Astrocyte (in vitro differentiated cells and primary cell): ENCODE results near the gene VCAM1. TPM values are rescaled to one million over a fixed set of nuclear protein-coding genes. Genes with fewer than 3 reads are reported as not detected.

ENCODE experiments used
- DNase-seq: peaks from one replicate; pipeline ENCODE4 v3.0.0-alpha.2; 2010; ENCODE audit warnings: low read depth
- FAIRE-seq: peaks from 2 replicates; lab custom pipeline; 2011; peaks lifted over from hg19 to GRCh38; lab: Jason Lieb, UNC
- H2AFZ ChIP-seq: 2 replicates; pipeline ENCODE4 v1.6.0; 2012; ENCODE audit warnings: low read depth, low read length, inconsistent platforms
- H3K27ac ChIP-seq: 2 replicates; pipeline ENCODE4 v1.5.1; 2011; ENCODE audit warnings: low read depth, low read length, inconsistent platforms
- H3K27me3 ChIP-seq: 2 replicates; pipeline ENCODE4 v1.6.0; 2011; ENCODE audit warnings: low read length, inconsistent platforms; ENCODE audit not compliant: insufficient read depth
- H3K36me3 ChIP-seq: 2 replicates; pipeline ENCODE4 v1.5.1; 2011; ENCODE audit warnings: low read length, inconsistent platforms; ENCODE audit not compliant: insufficient read depth
- H3K4me1 ChIP-seq: 2 replicates; pipeline ENCODE4 v1.5.1; 2011; ENCODE audit warnings: low read length, inconsistent platforms; ENCODE audit not compliant: insufficient read depth
- H3K4me2 ChIP-seq: 2 replicates; pipeline ENCODE4 v1.6.0; 2012; ENCODE audit warnings: low read length, inconsistent platforms
- H3K4me3 ChIP-seq: 2 replicates; pipeline ENCODE4 v1.5.1; 2011; ENCODE audit warnings: low read depth, mild to moderate bottlenecking, low read length, inconsistent platforms; ENCODE audit not compliant: insufficient read depth
- H3K79me2 ChIP-seq: 2 replicates; pipeline ENCODE4 v1.6.0; 2012; ENCODE audit warnings: mild to moderate bottlenecking, low read length, inconsistent platforms; ENCODE audit not compliant: insufficient read depth
- H3K9ac ChIP-seq: 2 replicates; pipeline ENCODE4 v1.6.0; 2012; ENCODE audit warnings: mild to moderate bottlenecking, low read length, inconsistent platforms
- H3K9me3 ChIP-seq: 2 replicates; pipeline ENCODE4 v1.5.1; 2012; ENCODE audit warnings: low read depth, mild to moderate bottlenecking, low read length, inconsistent platforms; ENCODE audit not compliant: insufficient read depth
- H4K20me1 ChIP-seq: 2 replicates; pipeline ENCODE4 v1.6.0; 2012; ENCODE audit warnings: low read length, inconsistent platforms; ENCODE audit not compliant: insufficient read depth
- H3K27ac Mint-ChIP-seq: one replicate; pipeline ENCODE4 v1.8.0; 2021; ENCODE audit warnings: mild to moderate bottlenecking, mixed read lengths; ENCODE audit not compliant: unreplicated experiment
- H3K27me3 Mint-ChIP-seq: one replicate; pipeline ENCODE4 v1.8.0; 2021; ENCODE audit warnings: low read depth, mixed read lengths; ENCODE audit not compliant: unreplicated experiment
- H3K36me3 Mint-ChIP-seq: one replicate; pipeline ENCODE4 v1.8.0; 2021; ENCODE audit warnings: low read depth, mixed read lengths; ENCODE audit not compliant: unreplicated experiment
- H3K4me1 Mint-ChIP-seq: one replicate; pipeline ENCODE4 v1.8.0; 2021; ENCODE audit warnings: low read depth, mixed read lengths; ENCODE audit not compliant: unreplicated experiment
- H3K4me3 Mint-ChIP-seq: one replicate; pipeline ENCODE4 v1.8.0; 2021; ENCODE audit warnings: mild to moderate bottlenecking, moderate library complexity, mixed read lengths; ENCODE audit not compliant: unreplicated experiment
- H3K9me3 Mint-ChIP-seq: one replicate; pipeline ENCODE4 v1.8.0; 2021; ENCODE audit warnings: mild to moderate bottlenecking, mixed read lengths; ENCODE audit not compliant: unreplicated experiment
- CTCF ChIP-seq: IDR thresholded peaks from 2 replicates; pipeline ENCODE4 v1.5.1; 2011; ENCODE audit warnings: low read depth, mild to moderate bottlenecking, inconsistent platforms, low read length, moderate library complexity; ENCODE audit not compliant: insufficient read depth
- EZH2 ChIP-seq: IDR thresholded peaks from 2 replicates; pipeline ENCODE4 v1.6.1; 2012; ENCODE audit warnings: mild to moderate bottlenecking, low read length, inconsistent platforms; ENCODE audit not compliant: insufficient read depth
- total RNA-seq: library from RNA; stranded (reverse); gene quantifications from 2 replicates; pipeline ENCODE4 v1.2.1, GENCODE V29; 2021

Gene VCAM1
- total RNA-seq, 1 donor from 2014 or later, result 3.2 TPM

GRCh38 chr1:100706296-100706695 lies 13.2 kb upstream of the VCAM1 start:
- FAIRE-seq, result no peak
- Mint-ChIP-seq H3K27ac (no peak overlapping the region), H3K9me3 (no peaks in the 10 kb centered on the region), H3K4me1 (peaks cover 2% of the 10 kb centered on the region), H3K4me3 (no peak overlapping the region), H3K27me3 (no peaks in the 10 kb centered on the region), H3K36me3 (no peaks in the 10 kb centered on the region)
- Histone ChIP-seq H3K4me2 (no peak overlapping the region), H4K20me1 (no peaks in the 10 kb centered on the region), H3K36me3 (no peaks in the 10 kb centered on the region), H3K4me3 (no peak overlapping the region), H3K79me2 (no peaks in the 10 kb centered on the region), H3K4me1 (peaks cover 8% of the 10 kb centered on the region), H3K27ac (no peak overlapping the region), H2AFZ (no peak overlapping the region), H3K27me3 (no peaks in the 10 kb centered on the region), H3K9ac (no peak overlapping the region), H3K9me3 (no peaks in the 10 kb centered on the region)
- no peak for DNase-seq
- TF ChIP-seq CTCF (no peak), EZH2 (no peak)

GRCh38 chr1:100706856-100707255 lies 12.7 kb upstream of the VCAM1 start:
- peaks cover 2% of the 10 kb centered on the region for H3K4me1 Mint-ChIP-seq
- H3K27me3 Mint-ChIP-seq, result no peaks in the 10 kb centered on the region
- Histone ChIP-seq H3K4me2 (no peak overlapping the region), H3K79me2 (no peaks in the 10 kb centered on the region), H3K36me3 (no peaks in the 10 kb centered on the region), H3K4me1 (peaks cover 8% of the 10 kb centered on the region), H3K4me3 (no peak overlapping the region), H3K27ac (no peak overlapping the region), H3K9me3 (no peaks in the 10 kb centered on the region), H3K9ac (no peak overlapping the region), H4K20me1 (no peaks in the 10 kb centered on the region), H3K27me3 (no peaks in the 10 kb centered on the region), H2AFZ (no peak overlapping the region)
- TF ChIP-seq CTCF (no peak), EZH2 (no peak)
- H3K4me3 Mint-ChIP-seq, result no peak overlapping the region
- no peaks in the 10 kb centered on the region for H3K36me3 Mint-ChIP-seq
- peaks cover under 1% of the 10 kb centered on the region for H3K9me3 Mint-ChIP-seq
- DNase-seq, result no peak
- no peak for FAIRE-seq
- H3K27ac Mint-ChIP-seq, result no peak overlapping the region

- Histone ChIP-seq H3K27ac (no peak overlapping the region), H3K9ac (no peak overlapping the region), H3K4me3 (no peak overlapping the region), H3K4me1 (peaks cover 8% of the 10 kb centered on the region), H3K36me3 (no peaks in the 10 kb centered on the region), H2AFZ (no peak overlapping the region), H3K9me3 (no peaks in the 10 kb centered on the region), H3K79me2 (no peaks in the 10 kb centered on the region), H4K20me1 (no peaks in the 10 kb centered on the region), H3K4me2 (no peak overlapping the region), H3K27me3 (no peaks in the 10 kb centered on the region)
- Mint-ChIP-seq H3K4me3 (no peak overlapping the region), H3K9me3 (peaks cover 8% of the 10 kb centered on the region), H3K4me1 (peaks cover 11% of the 10 kb centered on the region), H3K27ac (no peak overlapping the region), H3K27me3 (no peaks in the 10 kb centered on the region), H3K36me3 (no peaks in the 10 kb centered on the region)
- TF ChIP-seq CTCF (no peak), EZH2 (no peak)
- FAIRE-seq (no peak), DNase-seq (peak; percentile 74)
Measured at GRCh38 chr1:100708476-100709062, 11.0 kb upstream of the VCAM1 start.
